SK-N-SH (cell line): ENCODE results near the gene TAOK1. TPM values are rescaled to one million over a fixed set of nuclear protein-coding genes. Genes with fewer than 3 reads are reported as not detected.

Experiments
- CTCF ChIA-PET: fragments of 300-600, 350-600 bp; formaldehyde crosslinking; extraction: SDS; loops from one replicate; lab custom pipeline; 2021; lab: Yijun Ruan, JAX
- POLR2A ChIA-PET: fragments of 350-600 bp; sonication (Branson Sonifier 250); formaldehyde crosslinking; extraction: SDS; loops from one replicate; lab custom pipeline; 2020; ENCODE audit warnings: antibody characterized with exemption, inconsistent platforms; lab: Yijun Ruan, JAX
- DNase-seq: peaks from one replicate; pipeline ENCODE4 v3.0.0; 2012
- H2AFZ ChIP-seq: fragments of 200-600 bp; sonication (generic); 2 replicates; pipeline ENCODE4 v1.8.1; 2016; ENCODE audit warnings: antibody characterized with exemption, mild to moderate bottlenecking, low read depth
- H3F3A ChIP-seq: fragments of 200-600 bp; sonication (generic); replicated peaks from 2 replicates; pipeline ENCODE3; 2016; ENCODE audit warnings: antibody characterized with exemption, mild to moderate bottlenecking; ENCODE audit not compliant: insufficient read depth
- H3K27ac ChIP-seq, 2 experiments: fragments of 200-500 bp in 1 of 2; fragments of 200-600 bp in 1 of 2; sonication (Bioruptor generic) in 1 of 2; sonication (generic), shearing (Covaris generic) in 1 of 2; 2 replicates each; pipeline versions ENCODE4 v1.5.1 to v1.6.1; 2014 to 2016; ENCODE audit warnings: low read depth in 2 of 2, inconsistent platforms in 1 of 2, low read length in 1 of 2, mild to moderate bottlenecking in 1 of 2, mixed read lengths in 1 of 2
- H3K27me3 ChIP-seq: fragments of 200-600 bp; sonication (generic), shearing (Covaris generic); 2 replicates; pipeline ENCODE4 v1.6.1; 2016; ENCODE audit warnings: mixed run types; ENCODE audit not compliant: insufficient read depth
- H3K36me3 ChIP-seq, 2 experiments: fragments of 200-500 bp in 1 of 2; fragments of 200-600 bp in 1 of 2; sonication (Bioruptor generic) in 1 of 2; sonication (generic) in 1 of 2; replicated peaks in 1 of 2; 2 replicates each; pipeline versions ENCODE3 to v1.5.1; 2014 to 2016; ENCODE audit warnings: low read length in 1 of 2, mild to moderate bottlenecking in 1 of 2; ENCODE audit not compliant: insufficient read depth in 2 of 2, control insufficient read depth in 1 of 2
- H3K4me1 ChIP-seq, 2 experiments: fragments of 200-500 bp in 1 of 2; fragments of 200-600 bp in 1 of 2; sonication (Bioruptor generic) in 1 of 2; sonication (generic), shearing (Covaris generic) in 1 of 2; 2 replicates each; pipeline versions ENCODE4 v1.5.1 to v1.6.1; 2014 to 2016; ENCODE audit warnings: low read depth in 1 of 2, low read length in 1 of 2, mixed run types in 1 of 2; ENCODE audit not compliant: insufficient read depth in 2 of 2, control insufficient read depth in 1 of 2
- H3K4me2 ChIP-seq: fragments of 200-600 bp; sonication (generic), shearing (Covaris generic); 2 replicates; pipeline ENCODE4 v1.6.1; 2017; ENCODE audit warnings: mixed run types
- H3K4me3 ChIP-seq, 2 experiments: fragments of 200-500 bp in 1 of 2; fragments of 200-600 bp in 1 of 2; sonication (Bioruptor generic) in 1 of 2; sonication (generic), shearing (Covaris generic) in 1 of 2; 2 replicates each; pipeline versions ENCODE4 v1.5.1 to v1.8.1; 2014 to 2016; ENCODE audit warnings: low read depth in 2 of 2, inconsistent platforms in 1 of 2, low read length in 1 of 2, mild to moderate bottlenecking in 1 of 2, mixed read lengths in 1 of 2, moderate library complexity in 1 of 2
- H3K79me2 ChIP-seq: fragments of 200-600 bp; sonication (generic); 2 replicates; pipeline ENCODE4 v1.8.1; 2017; ENCODE audit warnings: mild to moderate bottlenecking; ENCODE audit not compliant: insufficient read depth
- H3K9ac ChIP-seq: fragments of 200-600 bp; sonication (generic); 2 replicates; pipeline ENCODE4 v1.6.1; 2017; ENCODE audit warnings: mixed run types
- H3K9me2 ChIP-seq: fragments of 200-600 bp; sonication (generic); 2 replicates; pipeline ENCODE4 v1.6.1; 2017; ENCODE audit warnings: mixed run types
- H3K9me3 ChIP-seq: fragments of 200-600 bp; sonication (generic); 2 replicates; pipeline ENCODE4 v1.6.1; 2017; ENCODE audit warnings: mixed run types, mild to moderate bottlenecking, moderate library complexity
- H4K20me1 ChIP-seq: fragments of 200-600 bp; sonication (generic); 2 replicates; pipeline ENCODE4 v1.6.1; 2017; ENCODE audit warnings: mild to moderate bottlenecking, mixed run types; ENCODE audit not compliant: insufficient read depth
- CTCF ChIP-seq: fragments of 200-600 bp; sonication (generic); IDR thresholded peaks from 2 replicates; pipeline ENCODE4 v1.6.1; 2017; ENCODE audit warnings: antibody characterized with exemption, mild to moderate bottlenecking, moderate library complexity
- FOSL2 ChIP-seq: IDR thresholded peaks from 2 replicates; pipeline ENCODE4 v1.4.0; 2012; ENCODE audit warnings: low read depth, mild to moderate bottlenecking, moderate library complexity, borderline replicate concordance
- FOXJ3 ChIP-seq: sonication (generic); formaldehyde crosslinking; IDR thresholded peaks from 2 replicates; pipeline ENCODE4 v1.5.1; 2020; ENCODE audit warnings: mild to moderate bottlenecking, missing genetic modification reagents
- IRF3 ChIP-seq: fragments of 150-350 bp; IDR thresholded peaks from 2 replicates; pipeline ENCODE4 v1.6.1; 2016; ENCODE audit warnings: mild to moderate bottlenecking, low read depth, low read length
- NFIC ChIP-seq: IDR thresholded peaks from 2 replicates; pipeline ENCODE4 v1.4.0; 2012; ENCODE audit warnings: borderline replicate concordance
- NRF1 ChIP-seq: IDR thresholded peaks from 2 replicates; pipeline ENCODE4 v1.6.1; 2012; ENCODE audit warnings: low read depth, mild to moderate bottlenecking, low read length
- PBX3 ChIP-seq: IDR thresholded peaks from 2 replicates; pipeline ENCODE4; 2012
- RCOR1 ChIP-seq: fragments of 150-350 bp; IDR thresholded peaks from 2 replicates; pipeline ENCODE4 v1.6.1; 2017; ENCODE audit warnings: antibody characterized with exemption, low read length
- TCF12 ChIP-seq: IDR thresholded peaks from 2 replicates; pipeline ENCODE4 v1.4.0; 2012
- USF2 ChIP-seq: fragments of 150-350 bp; IDR thresholded peaks from 2 replicates; pipeline ENCODE4 v1.6.1; 2017; ENCODE audit warnings: antibody characterized with exemption, low read length, low read depth, borderline replicate concordance
- ZBTB33 ChIP-seq: IDR thresholded peaks from 2 replicates; pipeline ENCODE4 v1.4.0; 2012; ENCODE audit warnings: low read depth, borderline replicate concordance
- WGBS: methylation state at CpG from one replicate; pipeline ENCODE4 v1.1.6; 2017; ENCODE audit warnings: low lambda C conversion rate; 5-methylcytosine and 5-hydroxymethylcytosine counted together
- polyA plus RNA-seq, 3 experiments: library from polyadenylated mRNA; depleted of rRNA; stranded (reverse); fragments of >200 nt; gene quantifications; 2 replicates each; pipeline ENCODE4 v1.2.3, GENCODE V29; 2012

The TAOK1 gene
- polyA plus RNA-seq, 1 of the 3 experiments (the other 2 are of a cell fraction) = 5.9 TPM

- H3F3A ChIP-seq = peaks cover 17% of the 10 kb centered on the region
- no peak overlapping the region for H3K4me2 ChIP-seq
- no peak overlapping the region for H3K9ac ChIP-seq
- no peaks in the 10 kb centered on the region for H3K79me2 ChIP-seq
- no peak for DNase-seq
- peaks cover 0 to 21% of the 10 kb centered on the region in 2 experiments; a peak in 2 of 4 replicates for H3K4me1 ChIP-seq
- no peaks in the 10 kb centered on the region for H4K20me1 ChIP-seq
- POLR2A ChIA-PET = no interaction called here
- CTCF ChIA-PET = interaction anchor here (2.4 to 2.6 kb wide), 2 partner anchors 10 to 158 kb away, joined by 7 to 10 read pairs; no protein-coding TSS in a partner anchor
- no peaks in the 10 kb centered on the region for H3K9me2 ChIP-seq
- no peaks in the 10 kb centered on the region for H3K9me3 ChIP-seq
- no peak overlapping the region for H3K27ac ChIP-seq
- no peaks in the 10 kb centered on the region for H3K27me3 ChIP-seq
- WGBS = 73% methylated on average over 12 of the region's 12 CpGs
- no peaks in the 10 kb centered on the region for H3K36me3 ChIP-seq
- no peak overlapping the region for H3K4me3 ChIP-seq
- H2AFZ ChIP-seq = peak overlapping the region; percentile 17; the same call in 1 of the 2 replicates
- TF ChIP-seq CTCF = no peak
- TF ChIP-seq IRF3 = no peak
- no peak for TF ChIP-seq ZBTB33
- TF ChIP-seq RCOR1 = no peak
Observed at GRCh38 chr17:29379084-29379991, 10.8 kb upstream of the TAOK1 start.

GRCh38 chr17:29383686-29384085, 6.5 kb upstream of the TAOK1 start:
- H3K4me1 ChIP-seq = no peaks in the 10 kb centered on the region; a peak in 1 of 4 replicates
- H3K4me2 ChIP-seq = peak overlapping the region; percentile 19; the same call in 1 of the 2 replicates
- no peak overlapping the region for H3K4me3 ChIP-seq
- 4% methylated on average over 1 of the region's 1 CpG for WGBS
- H3K9me2 ChIP-seq = no peaks in the 10 kb centered on the region
- no peaks in the 10 kb centered on the region for H4K20me1 ChIP-seq
- no peaks in the 10 kb centered on the region for H3K9me3 ChIP-seq
- no peaks in the 10 kb centered on the region for H3K36me3 ChIP-seq
- H3F3A ChIP-seq = peaks cover 10% of the 10 kb centered on the region
- TF ChIP-seq TCF12 (peak; percentile 57; the same call in 1 of the 2 replicates), NRF1 (no peak), PBX3 (peak; percentile 77), FOSL2 (0 out of 2 replicates have a peak, but pooled peaks have one; percentile 17), USF2 (no peak), FOXJ3 (CRISPR knock-in tag) (no peak), NFIC (peak; percentile 40; the same call in 1 of the 2 replicates)
- H3K27ac ChIP-seq = no peak overlapping the region
- H2AFZ ChIP-seq = no peak overlapping the region
- POLR2A ChIA-PET = no interaction called here
- H3K27me3 ChIP-seq = no peaks in the 10 kb centered on the region
- no peaks in the 10 kb centered on the region for H3K79me2 ChIP-seq
- CTCF ChIA-PET = interaction anchor here (1.0 to 4.7 kb wide), 3 partner anchors 14 to 234 kb away, joined by 3 to 30 read pairs (median 4); no protein-coding TSS in a partner anchor
- no peak for DNase-seq
- no peak overlapping the region for H3K9ac ChIP-seq
